Midbrain (tissue), 1 donor: ENCODE results near the gene SMAD6.
"Not testable (repeated sequence)": the region's sequence is repeated elsewhere in the genome, so short reads cannot be mapped to it uniquely, and the experiment has no call there.

Experiments
- DNase-seq: peaks from one replicate; lab custom pipeline; 2025; lab: John Stamatoyannopoulos, UW

Gene SMAD6

GRCh38 chr15:66675446-66675845 lies 26.6 kb upstream of the SMAD6 start:
- DNase-seq, result no peak

- no peak for DNase-seq
Observed at GRCh38 chr15:66677336-66677735, 24.7 kb upstream of the SMAD6 start.

- DNase-seq, result no peak
Observed at GRCh38 chr15:66679061-66679656, 22.9 kb upstream of the SMAD6 start.

GRCh38 chr15:66679657-66680108 lies 22.4 kb upstream of the SMAD6 start:
- no peak for DNase-seq

- DNase-seq, result no peak
Observed at GRCh38 chr15:66680502-66680901, 21.5 kb upstream of the SMAD6 start.

- DNase-seq, result no peak
Observed at GRCh38 chr15:66681395-66681794, 20.6 kb upstream of the SMAD6 start.

GRCh38 chr15:66682246-66682645 lies 19.8 kb upstream of the SMAD6 start:
- DNase-seq, result no peak

- DNase-seq, result no peak
Observed at GRCh38 chr15:66682865-66683264, 19.2 kb upstream of the SMAD6 start.

GRCh38 chr15:66684136-66684681 lies 17.8 kb upstream of the SMAD6 start:
- DNase-seq, result no peak

GRCh38 chr15:66685638-66686150 lies 16.3 kb upstream of the SMAD6 start:
- no peak for DNase-seq

- DNase-seq, result not testable (repeated sequence)
Observed at GRCh38 chr15:66690912-66691311, 11.1 kb upstream of the SMAD6 start.

- no peak for DNase-seq
Observed at GRCh38 chr15:66691727-66692126, 10.3 kb upstream of the SMAD6 start.

GRCh38 chr15:66692391-66692790 lies 9.6 kb upstream of the SMAD6 start:
- no peak for DNase-seq

GRCh38 chr15:66692808-66693596 lies 9.0 kb upstream of the SMAD6 start:
- DNase-seq, result no peak

GRCh38 chr15:66696770-66697169 lies 5.3 kb upstream of the SMAD6 start:
- no peak for DNase-seq

- peak; percentile 43 for DNase-seq
Observed at GRCh38 chr15:66698318-66698961, 3.6 kb upstream of the SMAD6 start.

- no peak for DNase-seq
Observed at GRCh38 chr15:66698971-66699370, 3.1 kb upstream of the SMAD6 start.

- DNase-seq, result no peak
Observed at GRCh38 chr15:66700412-66700801, 1.6 kb upstream of the SMAD6 start.

GRCh38 chr15:66700802-66701421 lies 1.1 kb upstream of the SMAD6 start:
- DNase-seq, result peak; percentile 88

GRCh38 chr15:66701422-66702034 lies 508 bp upstream of the SMAD6 start:
- DNase-seq, result no peak

GRCh38 chr15:66702787-66703539 lies 927 bp downstream of the SMAD6 start:
- no peak for DNase-seq
